HG03095 (cell line): ENCODE measurements around the gene WDR46.
"Not testable (repeated sequence)": the region's sequence is repeated elsewhere in the genome, so short reads cannot be mapped to it uniquely, and the experiment has no call there.

Experiments
- ATAC-seq: cut with Tn5 transposase; IDR thresholded peaks from one replicate; pipeline ENCODE4 v1.9.1; 2021; ENCODE audit warnings: moderate library complexity; ENCODE audit not compliant: unreplicated experiment

The WDR46 gene

GRCh38 chr6:33271468-33272274 is 17.4 kb downstream of the WDR46 start, which contains the start of the genes RPS18 and VPS52:
Gene RPS18, plus strand, starts transcription at chr6:33272075. Its CDS starts 45 bp downstream, at chr6:33272120.
Gene VPS52, minus strand, starts transcription at chr6:33271876. Its CDS starts 201 bp downstream, at chr6:33271675.
- ATAC-seq: peak; percentile 76

GRCh38 chr6:33271117-33271467 is 17.9 kb downstream of the WDR46 start:
- peak; percentile 4 for ATAC-seq

DNA sequence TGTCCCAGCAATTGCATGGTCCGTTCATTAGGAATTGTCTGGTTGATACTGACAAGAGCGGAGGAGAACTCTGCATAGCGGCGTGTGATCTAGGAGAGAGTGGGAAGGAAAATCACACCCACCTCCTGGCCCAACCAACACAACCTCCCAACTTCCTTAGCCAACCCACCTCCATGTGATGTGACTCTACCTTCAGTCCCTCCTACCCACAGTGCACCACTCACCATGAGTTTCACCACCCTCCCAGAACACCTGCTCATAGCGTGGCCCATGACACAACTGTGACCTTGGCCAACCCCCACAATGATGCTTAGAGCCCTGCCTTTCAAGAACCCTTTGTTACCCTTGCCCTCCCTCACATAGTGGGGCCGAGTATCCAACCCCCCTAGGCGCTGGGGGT is 25.0 kb downstream of the WDR46 start:
- ATAC-seq: no peak

DNA sequence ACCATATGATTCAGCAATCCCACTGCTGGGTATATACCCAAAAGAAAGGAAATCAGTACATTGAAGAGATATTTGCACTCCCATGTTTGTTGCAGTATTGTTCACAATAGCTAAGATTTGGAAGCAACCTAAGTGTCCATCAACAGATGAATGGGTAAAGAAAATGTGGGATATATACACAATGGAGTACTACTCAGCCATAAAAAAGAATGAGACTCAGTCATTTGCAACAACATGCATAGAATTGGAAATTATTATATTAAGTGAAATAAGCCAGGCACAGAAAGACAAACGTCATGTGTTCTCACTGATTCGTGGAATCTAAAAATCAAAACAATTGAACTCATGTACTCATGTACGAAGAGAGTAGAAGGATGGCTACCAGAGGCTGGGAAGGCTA is 26.5 kb downstream of the WDR46 start:
- not testable (repeated sequence) for ATAC-seq

DNA sequence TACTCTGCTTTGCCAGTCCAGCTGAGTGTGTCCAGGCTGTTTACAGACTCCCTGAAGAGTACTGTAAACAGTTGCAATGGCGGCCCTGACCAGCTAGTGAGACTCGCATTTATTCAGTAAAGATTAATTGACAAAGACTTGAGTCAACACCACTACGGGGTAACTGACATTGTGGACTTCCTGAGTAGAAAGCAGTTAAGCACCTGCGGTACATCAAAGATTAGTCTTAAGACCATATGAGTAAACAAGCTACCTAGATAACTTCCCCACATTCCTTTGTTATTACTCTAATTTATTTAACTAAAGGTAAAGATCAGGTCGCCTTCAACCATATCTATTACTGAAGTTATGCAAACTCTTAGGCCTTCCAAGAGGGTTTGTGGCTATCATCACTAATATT is 30.0 kb downstream of the WDR46 start:
- ATAC-seq: no peak

- ATAC-seq: no peak
These were observed 34.4 kb downstream of the WDR46 start for GRCh38 chr6:33254591-33254990.

DNA sequence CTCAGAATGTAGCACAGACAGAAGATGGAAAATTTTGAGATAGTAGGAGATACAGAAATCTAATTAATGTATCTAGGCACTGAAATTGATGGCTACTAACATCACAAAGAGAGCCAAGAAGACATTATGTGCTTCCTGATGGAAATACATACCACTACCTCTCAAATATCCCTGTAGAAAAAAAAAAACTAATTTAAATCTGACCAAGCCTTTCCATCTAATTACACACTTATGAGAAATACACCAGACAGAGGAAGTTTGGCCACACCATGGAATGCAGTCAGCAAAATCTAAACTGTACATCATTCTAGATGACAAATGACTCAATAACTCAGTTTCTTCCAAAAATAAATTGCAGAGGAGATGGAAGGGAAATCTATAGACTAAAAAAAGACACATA is 36.3 kb downstream of the WDR46 start:
- ATAC-seq: no peak

DNA sequence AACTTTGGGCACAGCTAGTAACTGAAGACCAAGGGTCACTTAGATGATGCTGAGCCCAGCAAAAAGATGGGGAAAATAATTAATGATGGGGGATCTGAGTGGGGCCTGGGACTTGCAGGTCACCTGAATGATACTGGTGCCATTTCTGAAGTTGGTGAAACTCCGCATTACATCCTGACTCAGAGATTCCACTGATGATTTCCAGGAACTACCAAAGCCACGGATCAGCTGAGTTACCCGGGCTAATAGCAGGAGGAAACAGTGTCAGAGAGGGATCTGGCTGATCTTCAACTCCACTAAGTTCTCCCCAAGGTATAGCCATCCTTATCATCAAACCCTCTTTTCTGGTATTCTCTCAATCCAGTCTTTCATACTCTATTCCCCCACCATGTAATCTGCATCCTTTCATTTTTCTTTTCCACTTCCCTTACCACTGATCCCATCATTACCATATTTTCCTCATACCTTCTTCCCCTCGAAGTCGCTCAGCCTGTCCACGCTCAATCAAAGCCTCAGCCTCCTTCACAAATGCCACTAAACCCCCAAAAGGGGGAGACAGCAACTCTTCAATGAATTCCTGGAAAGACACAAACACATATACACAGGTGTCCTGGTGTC is 37.5 kb downstream of the WDR46 start:
- ATAC-seq: no peak

DNA sequence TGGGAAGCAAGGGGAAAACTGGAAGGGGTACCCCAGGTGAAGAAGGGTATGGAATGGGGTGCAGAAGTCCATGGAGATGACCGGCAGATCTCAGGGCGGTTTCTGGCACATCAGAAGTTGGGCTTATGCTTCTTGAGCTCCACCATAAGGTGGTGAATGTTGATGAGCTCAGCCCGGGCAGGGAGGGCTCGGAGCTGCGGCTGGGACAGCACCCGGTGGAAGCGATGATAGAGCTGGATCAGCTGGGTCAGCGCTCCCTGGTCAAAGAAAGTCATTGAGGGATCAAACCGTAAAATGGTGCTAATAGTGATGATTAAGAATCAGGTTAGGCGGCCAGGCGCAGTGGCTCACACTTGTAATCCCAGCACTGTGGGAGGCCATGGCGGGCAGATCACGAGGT is 38.3 kb downstream of the WDR46 start:
- no peak for ATAC-seq

GRCh38 chr6:33249732-33250630 is 39.1 kb downstream of the WDR46 start:
- ATAC-seq: no peak

DNA sequence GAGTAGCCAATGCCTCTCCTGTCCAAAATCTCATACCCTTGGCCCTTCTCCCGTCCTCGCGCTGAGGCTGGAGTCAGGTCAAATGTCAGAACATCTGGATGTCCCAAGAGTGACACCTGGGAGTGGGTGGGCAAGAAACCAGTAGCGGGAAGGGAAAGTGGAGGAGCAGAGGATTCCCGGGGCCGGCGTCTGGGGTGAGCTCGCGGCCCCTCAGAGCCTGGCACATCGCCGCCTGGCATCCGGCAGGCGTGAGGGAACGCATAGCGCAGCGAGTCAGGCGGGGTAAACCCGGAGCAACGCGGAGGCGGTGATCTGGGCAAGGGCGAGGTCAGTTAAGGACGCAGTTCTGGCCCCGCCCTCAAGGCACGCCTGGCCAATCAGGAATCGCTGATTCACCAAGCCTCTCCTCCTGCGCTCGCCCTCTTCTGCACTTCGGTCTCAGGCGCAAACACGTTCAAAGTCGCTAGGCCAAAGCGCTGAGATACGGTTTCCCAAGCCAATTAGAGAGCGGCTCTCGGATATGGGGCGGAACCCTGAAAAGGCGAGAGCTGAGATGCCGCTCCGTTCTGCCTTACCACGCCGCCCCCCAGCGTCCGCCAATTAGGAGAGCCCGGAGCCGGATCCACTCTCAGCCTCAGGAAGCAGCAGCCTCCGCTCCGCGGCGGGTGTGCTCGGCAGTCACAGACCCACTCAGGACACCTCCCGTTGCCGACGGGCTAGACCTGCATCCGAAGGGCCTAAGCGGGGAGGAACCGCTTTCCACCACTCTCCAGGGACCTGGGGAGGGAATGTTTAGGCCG is 39.9 kb downstream of the WDR46 start:
- peak; percentile 87 for ATAC-seq

GRCh38 chr6:33248643-33248931 is 40.5 kb downstream of the WDR46 start:
- ATAC-seq: no peak

GRCh38 chr6:33247977-33248642 is 40.9 kb downstream of the WDR46 start:
- ATAC-seq: no peak

DNA sequence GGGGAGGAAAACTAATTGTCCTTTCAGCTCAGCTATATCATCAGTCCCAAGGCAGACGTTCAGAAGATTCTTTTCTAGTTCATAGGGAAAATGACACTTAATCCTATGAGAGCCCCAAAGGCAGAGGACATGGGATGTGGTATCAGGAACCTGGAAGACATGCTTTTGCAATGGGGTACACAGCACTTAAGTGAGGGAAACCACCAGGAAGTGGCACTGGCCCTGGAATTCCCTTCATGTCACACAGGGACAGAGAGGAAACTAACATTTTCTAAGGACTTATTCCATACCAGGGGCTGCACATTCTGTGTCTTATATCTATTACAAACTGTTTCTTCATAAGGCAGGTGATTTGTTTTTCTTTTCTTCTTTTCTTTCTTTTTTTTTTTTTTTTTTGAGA is 45.6 kb downstream of the WDR46 start:
- ATAC-seq: no peak

DNA sequence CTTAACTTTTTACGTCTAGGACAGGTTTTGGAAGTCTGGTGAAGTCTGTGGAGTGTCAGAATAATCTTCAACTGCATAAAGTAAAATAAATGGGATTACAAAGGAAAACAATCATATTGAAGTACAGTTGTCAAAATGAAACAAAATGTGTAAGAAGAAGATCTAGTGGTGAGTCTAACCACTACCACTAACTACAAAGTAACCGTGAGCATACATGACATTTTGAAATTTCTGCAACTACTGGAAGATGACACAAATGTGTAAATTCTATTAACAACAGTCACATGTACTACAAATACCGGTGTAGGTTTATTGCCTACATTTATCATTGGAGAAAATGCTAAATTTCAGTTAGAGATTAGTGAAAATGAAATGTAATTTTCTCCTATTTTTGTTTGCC is 47.1 kb downstream of the WDR46 start:
- no peak for ATAC-seq

- no peak for ATAC-seq
These were observed 51.3 kb downstream of the WDR46 start for GRCh38 chr6:33237741-33238140.

GRCh38 chr6:33236852-33237251 is 52.2 kb downstream of the WDR46 start:
- ATAC-seq: no peak

DNA sequence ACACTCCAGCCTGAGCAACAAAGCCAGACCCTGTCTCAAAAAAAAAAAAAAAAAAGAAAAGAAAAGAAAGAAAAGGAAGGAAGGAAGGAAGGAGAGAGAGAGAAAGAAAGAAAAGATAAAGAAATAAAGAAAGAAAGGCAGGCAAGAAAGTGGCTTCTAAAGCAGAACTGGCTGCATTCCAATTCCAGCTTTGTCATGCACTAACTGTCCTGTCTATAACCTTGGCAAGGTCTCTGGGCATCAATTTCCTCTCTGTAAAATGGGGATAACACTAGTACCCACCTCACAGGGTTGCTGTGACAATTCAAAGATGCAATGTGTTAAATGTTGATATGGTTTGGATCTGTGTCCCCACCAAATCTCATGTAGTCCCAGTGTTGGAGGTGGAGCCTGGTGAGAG is 52.7 kb downstream of the WDR46 start:
- no peak for ATAC-seq

DNA sequence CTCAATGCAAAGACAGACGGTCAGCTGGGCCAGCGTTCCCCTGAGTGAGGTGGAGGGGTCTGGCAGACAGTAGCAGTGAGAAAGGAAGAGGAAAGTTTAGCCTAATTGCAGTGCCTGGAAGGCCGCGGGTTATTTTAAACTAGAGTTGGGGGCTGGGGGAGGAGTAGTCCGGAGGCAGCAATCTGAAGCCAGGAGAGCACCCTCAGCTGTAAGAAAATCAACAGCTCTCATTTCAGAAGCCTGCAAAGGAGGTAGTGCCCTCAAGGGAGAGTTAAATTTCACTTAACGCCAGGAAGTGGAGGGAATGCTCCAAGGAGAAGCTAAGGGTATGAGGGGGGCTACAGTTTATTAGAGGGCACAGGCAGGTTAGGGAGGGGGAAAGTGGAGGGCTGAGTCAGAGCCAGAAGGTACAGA is 53.8 kb downstream of the WDR46 start:
- no peak for ATAC-seq
